H1 (cell line): Measurements from ENCODE around the gene SLC34A1.

ENCODE experiments used
- BACH1 ChIP-seq: IDR thresholded peaks from 2 replicates; pipeline ENCODE4 v1.6.1; 2012; ENCODE audit warnings: low read length, improper control_type of control experiment
- CHD1 ChIP-seq: IDR thresholded peaks from 2 replicates; pipeline ENCODE4 v1.6.1; 2012; ENCODE audit warnings: low read depth, low read length, improper control_type of control experiment
- EGR1 ChIP-seq: IDR thresholded peaks from 2 replicates; pipeline ENCODE4 v1.6.1; 2011; ENCODE audit warnings: low read depth, low read length, borderline replicate concordance
- EP300 ChIP-seq, 2 experiments: IDR thresholded peaks; 1 replicate in 1 of 2; 2 replicates in 1 of 2; pipeline ENCODE4 v1.6.1; 2011 to 2012; ENCODE audit warnings: low read depth in 2 of 2, low read length in 2 of 2, mild to moderate bottlenecking in 2 of 2, borderline replicate concordance in 1 of 2, inconsistent platforms in 1 of 2, moderate library complexity in 1 of 2
- EZH2 ChIP-seq: fragments of 200-600 bp; sonication (generic); IDR thresholded peaks from 2 replicates; pipeline ENCODE4 v1.7.1; 2012; ENCODE audit warnings: low read depth, mild to moderate bottlenecking, moderate library complexity, low read length, inconsistent platforms; ENCODE audit not compliant: severe bottlenecking
- GTF2F1 ChIP-seq: IDR thresholded peaks from 2 replicates; pipeline ENCODE4 v1.6.1; 2012; ENCODE audit warnings: low read depth, low read length, improper control_type of control experiment, borderline replicate concordance
- HDAC6 ChIP-seq: IDR thresholded peaks from one replicate; pipeline ENCODE4 v1.7.1; 2012; ENCODE audit warnings: low read depth, mild to moderate bottlenecking, inconsistent platforms, low read length, moderate library complexity
- JUND ChIP-seq: IDR thresholded peaks from 2 replicates; pipeline ENCODE4 v1.6.1; 2011; ENCODE audit warnings: mild to moderate bottlenecking, improper control_type of control experiment, low read length
- POLR2A ChIP-seq, 2 experiments: IDR thresholded peaks; 1 replicate in 1 of 2; 2 replicates in 1 of 2; pipeline ENCODE4 v1.6.1; 2011; ENCODE audit warnings: low read depth in 2 of 2, low read length in 2 of 2, mild to moderate bottlenecking in 2 of 2; ENCODE audit errors: control extremely low read depth in 1 of 2
- RXRA ChIP-seq: IDR thresholded peaks from 2 replicates; pipeline ENCODE4 v1.6.1; 2011; ENCODE audit warnings: low read depth, mild to moderate bottlenecking, low read length, moderate library complexity; ENCODE audit not compliant: insufficient read depth
- SUZ12 ChIP-seq: fragments of 200-600 bp; sonication (generic); IDR thresholded peaks from 2 replicates; pipeline ENCODE4 v1.6.1; 2012; ENCODE audit warnings: mild to moderate bottlenecking, inconsistent platforms, low read length, moderate library complexity, mixed read lengths
- TAF1 ChIP-seq: IDR thresholded peaks from 2 replicates; pipeline ENCODE4 v1.6.1; 2011; ENCODE audit warnings: mild to moderate bottlenecking, low read depth, low read length
- TF ChIP-seq, protein P1 (sequence below), 3 experiments: IDR thresholded peaks; 1 replicate in 2 of 3; 2 replicates in 1 of 3; pipeline versions ENCODE4 v1.5.1 to v1.6.1; 2011; ENCODE audit warnings: low read length in 3 of 3, mild to moderate bottlenecking in 3 of 3, inconsistent platforms in 2 of 3, low read depth in 1 of 3, moderate library complexity in 1 of 3; ENCODE audit not compliant: insufficient read depth in 1 of 3; ENCODE audit errors: control extremely low read depth in 1 of 3
- TF ChIP-seq, protein P2 (sequence below): IDR thresholded peaks from 2 replicates; pipeline ENCODE4 v1.6.1; 2012; ENCODE audit warnings: inconsistent platforms

DNA sequence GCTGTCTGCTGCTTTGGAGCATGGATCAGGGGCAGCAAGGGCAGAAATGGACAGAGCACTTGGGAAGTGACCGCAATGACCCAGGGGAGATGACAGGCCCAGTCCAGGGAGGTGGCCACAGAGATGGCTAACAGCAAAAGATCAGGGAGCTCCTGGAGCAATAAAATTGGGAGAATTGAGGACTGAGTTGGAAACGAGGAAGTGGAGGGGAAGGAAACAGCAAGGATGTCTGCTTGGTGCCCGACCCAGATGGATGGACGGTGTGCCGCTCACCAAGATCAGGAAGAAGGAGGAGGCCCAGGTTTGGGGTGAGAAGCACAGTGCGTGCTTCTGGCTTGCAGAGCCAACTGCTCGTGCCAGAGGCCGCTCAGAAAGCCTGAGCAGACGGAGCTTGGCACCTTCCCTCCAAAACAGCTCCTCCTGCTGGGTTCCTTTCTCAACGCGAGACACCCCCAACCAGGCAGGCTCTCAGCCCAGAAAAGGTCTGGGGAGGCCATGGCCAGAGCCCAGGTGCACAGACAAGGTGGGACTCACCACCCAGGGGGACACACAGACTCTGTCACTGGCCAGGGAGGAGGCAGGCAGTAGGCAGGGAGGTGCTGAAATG is 1.7 kb upstream of the SLC34A1 start:
- TF ChIP-seq, protein P1, sequence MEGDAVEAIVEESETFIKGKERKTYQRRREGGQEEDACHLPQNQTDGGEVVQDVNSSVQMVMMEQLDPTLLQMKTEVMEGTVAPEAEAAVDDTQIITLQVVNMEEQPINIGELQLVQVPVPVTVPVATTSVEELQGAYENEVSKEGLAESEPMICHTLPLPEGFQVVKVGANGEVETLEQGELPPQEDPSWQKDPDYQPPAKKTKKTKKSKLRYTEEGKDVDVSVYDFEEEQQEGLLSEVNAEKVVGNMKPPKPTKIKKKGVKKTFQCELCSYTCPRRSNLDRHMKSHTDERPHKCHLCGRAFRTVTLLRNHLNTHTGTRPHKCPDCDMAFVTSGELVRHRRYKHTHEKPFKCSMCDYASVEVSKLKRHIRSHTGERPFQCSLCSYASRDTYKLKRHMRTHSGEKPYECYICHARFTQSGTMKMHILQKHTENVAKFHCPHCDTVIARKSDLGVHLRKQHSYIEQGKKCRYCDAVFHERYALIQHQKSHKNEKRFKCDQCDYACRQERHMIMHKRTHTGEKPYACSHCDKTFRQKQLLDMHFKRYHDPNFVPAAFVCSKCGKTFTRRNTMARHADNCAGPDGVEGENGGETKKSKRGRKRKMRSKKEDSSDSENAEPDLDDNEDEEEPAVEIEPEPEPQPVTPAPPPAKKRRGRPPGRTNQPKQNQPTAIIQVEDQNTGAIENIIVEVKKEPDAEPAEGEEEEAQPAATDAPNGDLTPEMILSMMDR (IDR thresholded peaks at IDR 0.05; ENCODE audit: control extremely low read depth in 1 of 3, insufficient read depth in 1 of 3, low read depth in 1 of 3, low read length in 3 of 3): peak in 2 of 3 experiments; percentile 37 to 59; a peak in 3 of 4 replicates
- TF ChIP-seq JUND: no peak
- no peak for TF ChIP-seq GTF2F1
- no peak for TF ChIP-seq SUZ12
- no peak for TF ChIP-seq EZH2
- no peak for TF ChIP-seq BACH1
- no peak for TF ChIP-seq TAF1
- TF ChIP-seq HDAC6: no peak
- no peak for TF ChIP-seq EGR1
- no peak for TF ChIP-seq POLR2A (IDR thresholded peaks at IDR 0.05; ENCODE audit: control extremely low read depth in 1 of 2, low read depth in 2 of 2, low read length in 2 of 2)
- TF ChIP-seq, protein P2, sequence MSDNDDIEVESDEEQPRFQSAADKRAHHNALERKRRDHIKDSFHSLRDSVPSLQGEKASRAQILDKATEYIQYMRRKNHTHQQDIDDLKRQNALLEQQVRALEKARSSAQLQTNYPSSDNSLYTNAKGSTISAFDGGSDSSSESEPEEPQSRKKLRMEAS: peak; percentile 83
- TF ChIP-seq EP300 (IDR thresholded peaks at IDR 0.05; ENCODE audit: borderline replicate concordance in 1 of 2, low read depth in 2 of 2, low read length in 2 of 2): no peak
- TF ChIP-seq CHD1: no peak
- TF ChIP-seq RXRA: no peak
